ENCODE measurements around the gene CHKA.

CHKA gene

GRCh38 chr11:68145120-68145866 lies 24.1 kb upstream of the CHKA start:
- no peak overlapping the region for H3K4me3 ChIP-seq
- no peak overlapping the region for H3K27ac ChIP-seq

DNA sequence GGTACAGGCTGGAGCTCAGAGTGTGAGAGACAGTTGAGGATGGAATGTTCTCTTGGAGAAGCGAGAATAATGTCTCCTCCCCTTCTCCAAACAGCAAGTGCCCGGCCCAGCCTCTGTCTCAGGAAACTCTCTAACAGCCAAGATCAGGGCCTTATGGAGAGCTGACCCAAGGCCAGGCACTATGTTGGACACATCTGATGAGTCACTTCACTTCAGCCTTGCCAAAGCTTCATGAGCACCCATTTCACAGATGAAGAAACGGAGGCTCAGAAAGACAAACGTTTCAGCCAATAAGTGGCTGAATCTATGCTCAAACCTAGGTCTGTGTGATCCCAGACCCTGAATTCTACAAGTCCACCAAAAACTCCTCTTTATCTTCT lies 22.1 kb upstream of the CHKA start:
- Histone ChIP-seq H3K27ac (no peak overlapping the region), H3K4me3 (no peak overlapping the region)

GRCh38 chr11:68142441-68143309 lies 21.5 kb upstream of the CHKA start:
- no peak overlapping the region for H3K4me3 ChIP-seq
- H3K27ac ChIP-seq, result peak overlapping the region in 9 of 21 experiments; percentile 7 to 56 (median 41)

DNA sequence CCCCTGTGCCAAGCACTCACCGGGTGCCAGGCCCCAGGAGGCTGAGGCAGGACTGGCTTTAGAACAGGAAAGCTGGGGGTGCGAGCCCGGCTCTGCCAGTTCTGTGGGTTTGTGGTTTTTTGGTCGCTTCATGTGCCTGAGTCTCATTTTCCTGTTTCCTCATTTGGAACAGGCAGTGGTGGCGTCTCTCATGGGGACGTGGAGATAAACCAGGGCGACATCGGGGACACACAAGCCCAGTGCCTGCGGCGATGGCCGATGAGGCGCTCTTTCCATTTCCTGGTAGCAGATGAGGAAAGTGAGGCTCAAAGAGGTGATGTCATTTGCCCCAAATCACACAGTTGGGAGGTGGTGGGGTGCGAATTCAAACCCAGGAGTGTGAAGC lies 20.8 kb upstream of the CHKA start:
- no peak overlapping the region for H3K4me3 ChIP-seq
- peak overlapping the region in 9 of 21 experiments; percentile 7 to 56 (median 41) for H3K27ac ChIP-seq

DNA sequence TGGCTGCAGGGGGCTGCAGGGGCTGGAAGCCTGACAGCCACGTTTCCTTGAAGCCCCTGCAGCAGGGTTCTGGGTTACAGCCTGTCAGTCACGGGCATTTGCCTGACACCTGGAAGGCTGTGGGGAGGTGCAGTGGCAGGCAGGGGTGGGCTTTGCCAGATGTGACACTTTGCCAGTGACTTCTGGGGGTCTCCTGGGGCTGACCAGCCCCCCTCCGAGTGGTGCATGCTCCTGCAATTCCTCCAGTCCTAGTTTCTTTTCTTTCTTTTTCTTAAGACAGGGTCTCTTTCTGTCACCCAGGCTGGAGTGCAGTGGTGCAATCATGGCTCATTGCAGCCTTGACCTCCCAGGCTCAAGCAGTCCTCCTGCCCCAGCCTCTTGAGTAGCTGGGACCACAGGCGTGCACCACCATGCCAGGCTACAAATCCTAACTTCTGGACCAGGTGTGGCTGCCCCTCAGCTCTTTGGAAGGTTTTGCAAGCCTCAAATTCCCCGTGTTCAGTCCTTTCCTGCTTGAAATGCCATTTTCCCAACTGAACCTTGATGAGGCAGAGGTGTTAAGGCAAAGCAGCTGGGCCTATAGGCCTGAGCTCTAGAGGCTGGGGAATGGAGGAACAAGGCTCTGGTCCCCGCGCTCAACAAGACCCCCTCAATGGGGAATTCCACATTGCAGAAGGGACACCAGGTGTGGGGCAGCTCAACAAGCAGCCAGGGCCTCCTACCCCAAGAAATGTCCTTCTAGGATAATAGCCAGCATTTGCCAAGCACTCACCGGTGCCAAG lies 20.2 kb upstream of the CHKA start:
- Histone ChIP-seq H3K27ac (peak overlapping the region in 3 of 21 experiments; percentile 33 to 46 (median 45)), H3K4me3 (no peak overlapping the region)

- peak overlapping the region in 2 of 21 experiments; percentile 4 to 33 for H3K27ac ChIP-seq
- no peak overlapping the region for H3K4me3 ChIP-seq
Observed at GRCh38 chr11:68140496-68141245, 19.5 kb upstream of the CHKA start.

- Histone ChIP-seq H3K4me3 (no peak overlapping the region), H3K27ac (peak overlapping the region in 1 of 21 experiments; percentile 65)
Observed at GRCh38 chr11:68138237-68138636, 17.0 kb upstream of the CHKA start.

DNA sequence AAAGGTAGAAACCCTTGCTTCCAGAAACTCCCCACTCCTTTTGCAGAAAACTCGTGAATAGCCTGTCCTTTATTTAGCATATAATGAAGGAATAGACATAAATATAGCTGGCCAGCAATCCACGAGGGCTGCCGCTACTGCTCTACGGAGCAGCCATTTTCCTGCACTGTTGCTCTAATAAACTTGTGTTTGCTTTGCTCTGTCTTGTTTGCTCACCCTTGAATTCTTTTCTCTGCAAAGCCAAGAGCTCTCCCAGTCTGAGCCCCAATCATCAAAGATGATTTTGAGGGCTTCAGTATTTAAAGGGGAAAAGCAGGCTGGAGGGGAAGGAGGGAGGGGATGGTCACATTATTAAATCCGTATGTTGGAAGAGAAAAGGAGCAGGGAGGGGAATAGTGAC lies 16.6 kb upstream of the CHKA start:
- H3K27ac ChIP-seq, result peak overlapping the region in 1 of 21 experiments; percentile 65
- H3K4me3 ChIP-seq, result no peak overlapping the region

- no peak overlapping the region for H3K4me3 ChIP-seq
- H3K27ac ChIP-seq, result no peak overlapping the region
Observed at GRCh38 chr11:68136866-68137265, 15.7 kb upstream of the CHKA start.

GRCh38 chr11:68135161-68135560 lies 14.0 kb upstream of the CHKA start:
- Histone ChIP-seq H3K27ac (no peak overlapping the region), H3K4me3 (no peak overlapping the region)

- no peak overlapping the region for H3K4me3 ChIP-seq
- H3K27ac ChIP-seq, result no peak overlapping the region
Observed at GRCh38 chr11:68133761-68134160, 12.6 kb upstream of the CHKA start.

- H3K27ac ChIP-seq, result no peak overlapping the region
- H3K4me3 ChIP-seq, result no peak overlapping the region
Observed at GRCh38 chr11:68130121-68130520, 8.9 kb upstream of the CHKA start.

- Histone ChIP-seq H3K27ac (peak overlapping the region in 9 of 21 experiments; percentile 5 to 80 (median 47)), H3K4me3 (peak overlapping the region; percentile 19 to 37 (median 27))
Observed at GRCh38 chr11:68128682-68129327, 7.6 kb upstream of the CHKA start.

DNA sequence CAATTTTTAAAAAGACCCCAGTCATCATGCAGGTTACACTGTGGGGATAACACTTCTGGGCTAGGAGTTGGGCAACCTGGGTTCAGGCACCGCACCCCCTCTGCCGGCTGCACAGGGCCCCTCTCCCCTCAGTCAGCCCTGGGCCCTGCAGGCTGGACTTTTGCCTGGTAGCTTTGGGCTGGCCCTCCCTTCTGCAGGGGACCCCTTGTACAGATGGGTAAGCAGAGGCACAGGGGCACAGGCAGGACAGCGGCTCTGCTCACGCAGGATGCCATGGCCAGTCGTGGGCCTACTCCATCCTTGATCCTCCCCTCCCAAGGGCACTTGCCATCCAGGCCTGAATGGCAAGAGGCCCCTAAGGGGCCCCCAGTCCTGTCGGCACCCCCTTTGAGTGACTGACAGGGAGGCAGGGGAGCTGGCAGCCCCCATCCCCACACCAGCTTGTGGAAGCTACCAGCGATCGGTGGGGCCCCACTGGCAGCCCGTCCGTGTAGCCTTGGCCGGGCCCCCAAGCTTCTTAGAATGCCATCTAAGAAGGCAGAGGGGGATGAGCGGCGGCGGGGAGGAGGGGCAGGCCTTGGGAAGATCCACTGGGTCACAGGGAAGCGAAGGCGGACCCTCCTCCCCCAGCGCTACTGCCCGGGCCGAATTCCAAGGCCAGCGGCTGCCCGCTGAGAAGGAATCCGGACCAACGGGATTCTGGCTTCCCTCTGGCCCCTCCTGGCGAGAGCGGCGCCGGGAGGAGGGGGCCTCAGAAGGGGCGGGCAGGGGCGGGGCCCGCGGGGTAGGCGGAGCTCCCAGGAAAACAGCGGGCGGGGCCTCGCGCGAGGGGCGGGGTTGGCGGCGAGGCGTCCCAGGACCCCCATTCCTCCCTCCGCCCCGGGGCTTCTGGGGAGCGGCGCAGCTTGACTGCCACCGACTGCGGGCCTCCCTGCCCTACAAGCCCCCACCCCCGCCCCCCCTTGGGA lies 6.8 kb upstream of the CHKA start:
- H3K4me3 ChIP-seq, result peak overlapping the region; percentile 19 to 37 (median 27)
- H3K27ac ChIP-seq, result peak overlapping the region in 10 of 21 experiments; percentile 10 to 80 (median 49)

DNA sequence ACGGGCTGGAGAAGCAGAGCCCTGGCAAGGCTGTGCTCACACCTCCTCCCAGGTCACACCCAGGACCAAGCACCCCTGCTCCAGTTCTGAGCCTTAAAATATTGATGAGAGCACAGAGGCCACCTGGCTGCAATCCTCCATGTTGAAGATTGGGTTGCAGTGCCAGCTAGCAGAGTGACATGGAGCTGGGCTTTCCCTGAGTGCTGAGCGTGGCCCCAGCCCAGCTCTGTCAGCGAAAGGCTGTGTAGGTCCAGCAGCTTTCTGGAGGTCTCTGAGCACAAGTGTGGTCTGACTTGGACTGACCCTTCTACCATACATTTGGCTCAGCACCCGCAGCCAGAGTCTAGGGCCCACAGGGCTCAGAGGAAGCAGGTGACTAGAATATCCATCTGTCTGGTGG lies 4.0 kb upstream of the CHKA start:
- Histone ChIP-seq H3K4me3 (no peak overlapping the region), H3K27ac (no peak overlapping the region)

GRCh38 chr11:68122936-68123539 lies 1.9 kb upstream of the CHKA start:
- Histone ChIP-seq H3K4me3 (no peak overlapping the region), H3K27ac (peak overlapping the region in 1 of 21 experiments; percentile 26)

Measured in skin epidermis (tissue), 12 donors.